Subcutaneous abdominal adipose tissue (tissue), 5 donors: ENCODE measurements around the gene LAMA5.

ENCODE experiments used
- H3K27ac ChIP-seq: one replicate; pipeline ENCODE4 v1.7.0; 2013; ENCODE audit warnings: low read depth, mild to moderate bottlenecking, inconsistent platforms, low read length, moderate library complexity
- H3K27me3 ChIP-seq, 5 donors: one replicate each; pipeline ENCODE4 v1.7.0; 2013; ENCODE audit warnings: low read length in 5 of 5, inconsistent platforms in 1 of 5; ENCODE audit not compliant: control insufficient read depth in 5 of 5, insufficient read depth in 4 of 5
- H3K36me3 ChIP-seq, 5 donors: one replicate each; pipeline ENCODE4 v1.7.0; 2013; ENCODE audit warnings: low read length in 5 of 5; ENCODE audit not compliant: control insufficient read depth in 5 of 5, insufficient read depth in 5 of 5
- H3K4me1 ChIP-seq, 5 donors: one replicate each; pipeline ENCODE4 v1.7.0; 2013; ENCODE audit warnings: low read length in 5 of 5, mild to moderate bottlenecking in 3 of 5, moderate library complexity in 1 of 5; ENCODE audit not compliant: control insufficient read depth in 5 of 5, insufficient read depth in 5 of 5
- H3K4me3 ChIP-seq, 5 donors: one replicate each; pipeline ENCODE4 v1.7.0; 2013; ENCODE audit warnings: low read length in 5 of 5, low read depth in 1 of 5
- H3K9ac ChIP-seq, 5 donors: one replicate each; pipeline ENCODE4 v1.7.0; 2013; ENCODE audit warnings: low read length in 5 of 5, mild to moderate bottlenecking in 4 of 5, moderate library complexity in 3 of 5
- H3K9me3 ChIP-seq, 5 donors: one replicate each; pipeline ENCODE4 v1.7.0; 2013; ENCODE audit warnings: low read length in 5 of 5; ENCODE audit not compliant: control insufficient read depth in 5 of 5
- donor health status: healthy.
- donor health status: healthy.
- donor health status: healthy.
- donor health status: healthy.
- donor health status: healthy.

The LAMA5 gene

DNA sequence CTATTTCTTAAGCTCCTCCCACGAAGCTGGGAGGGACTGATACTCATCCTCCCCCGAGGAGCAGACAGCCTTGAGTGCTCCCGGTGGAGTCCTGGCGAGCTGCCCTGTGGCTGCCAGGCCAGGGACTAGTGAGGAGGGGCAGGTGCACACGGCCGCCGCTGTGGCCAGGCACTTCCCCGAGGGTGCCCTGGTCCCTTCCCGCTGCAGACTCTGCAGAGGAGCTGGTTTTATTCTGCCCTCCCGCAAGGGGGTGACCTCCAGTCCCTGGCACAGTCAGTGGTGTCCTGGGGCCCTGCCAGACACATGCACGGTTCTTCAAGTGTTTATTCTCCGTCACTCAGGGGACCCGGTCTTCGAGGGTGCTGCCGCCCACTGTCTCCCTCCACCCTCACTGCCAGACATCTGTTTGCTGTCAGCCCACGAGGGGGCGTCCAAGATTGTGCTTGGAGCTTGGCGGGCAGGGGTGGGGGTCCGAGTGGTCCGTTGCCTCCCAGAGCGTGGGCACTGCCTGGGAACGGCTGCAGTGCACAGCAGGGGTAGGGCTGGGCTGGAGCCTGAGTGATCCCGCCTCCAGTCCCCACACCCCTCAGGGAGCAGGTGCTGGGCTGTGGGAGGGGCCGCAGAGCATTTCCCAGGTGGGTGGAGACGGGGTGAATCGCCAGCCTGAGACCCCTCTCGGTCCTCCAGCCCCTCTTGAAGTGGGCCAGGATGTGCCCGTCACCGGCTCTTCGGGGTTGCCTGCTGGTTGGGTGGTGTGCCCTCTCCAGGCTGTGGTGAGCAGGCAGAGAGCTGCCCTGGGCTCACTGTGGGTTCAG is 43.0 kb upstream of the LAMA5 start:
- no peaks in the 10 kb centered on the region for H3K9me3 ChIP-seq
- peaks cover 0 to 33% (median 29%) of the 10 kb centered on the region in 5 donors for H3K4me1 ChIP-seq
- peaks cover 6 to 18% (median 9%) of the 10 kb centered on the region in 5 donors for H3K27me3 ChIP-seq
- H3K36me3 ChIP-seq = no peaks in the 10 kb centered on the region
- H3K27ac ChIP-seq = no peak overlapping the region
- H3K9ac ChIP-seq = peak overlapping the region in 1 of 5 donors; percentile 10
- no peak overlapping the region for H3K4me3 ChIP-seq

DNA sequence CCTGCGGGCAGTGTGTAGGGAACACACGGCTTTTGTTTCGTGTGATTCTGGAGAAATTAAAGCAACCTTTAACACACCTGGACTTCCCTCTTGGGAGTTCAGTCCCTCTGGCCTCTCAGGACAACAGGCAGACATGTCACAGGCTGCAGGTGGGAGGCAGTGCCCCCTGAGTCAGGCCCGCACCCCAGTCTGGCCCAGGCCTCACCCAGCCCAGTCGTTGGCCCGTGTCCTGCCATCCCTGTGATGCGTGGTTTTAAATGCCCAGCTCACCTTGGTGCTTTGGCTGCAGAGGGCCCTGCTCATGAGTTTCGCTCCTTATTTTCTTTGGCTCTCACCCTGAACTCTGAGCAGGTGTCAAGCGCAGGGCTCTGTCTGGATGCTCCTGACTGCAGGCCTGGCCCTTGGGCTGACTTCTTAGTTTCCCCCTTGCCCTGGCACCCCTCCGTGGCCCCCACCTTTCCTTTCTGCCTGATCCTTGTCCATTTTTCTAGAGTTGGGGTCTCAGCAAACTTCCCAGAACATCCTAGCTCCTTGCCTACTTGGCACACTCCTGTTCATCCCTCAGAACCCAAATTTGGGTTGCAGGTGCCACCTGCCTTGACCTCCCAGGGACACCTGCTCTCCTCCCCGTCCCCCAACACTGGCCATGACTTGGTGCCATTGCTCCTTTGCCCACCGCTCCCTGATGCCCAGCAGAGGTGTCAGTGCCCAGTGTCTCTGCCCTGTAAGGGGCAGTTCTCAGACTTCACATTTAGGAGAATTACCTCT is 42.2 kb upstream of the LAMA5 start:
- H3K27me3 ChIP-seq = peaks cover 3 to 11% (median 9%) of the 10 kb centered on the region in 5 donors
- H3K9ac ChIP-seq = peak overlapping the region in 1 of 5 donors; percentile 10
- H3K9me3 ChIP-seq = no peaks in the 10 kb centered on the region
- H3K36me3 ChIP-seq = no peaks in the 10 kb centered on the region
- H3K4me3 ChIP-seq = no peak overlapping the region
- H3K27ac ChIP-seq = no peak overlapping the region
- H3K4me1 ChIP-seq = peaks cover 0 to 36% (median 29%) of the 10 kb centered on the region in 5 donors

DNA sequence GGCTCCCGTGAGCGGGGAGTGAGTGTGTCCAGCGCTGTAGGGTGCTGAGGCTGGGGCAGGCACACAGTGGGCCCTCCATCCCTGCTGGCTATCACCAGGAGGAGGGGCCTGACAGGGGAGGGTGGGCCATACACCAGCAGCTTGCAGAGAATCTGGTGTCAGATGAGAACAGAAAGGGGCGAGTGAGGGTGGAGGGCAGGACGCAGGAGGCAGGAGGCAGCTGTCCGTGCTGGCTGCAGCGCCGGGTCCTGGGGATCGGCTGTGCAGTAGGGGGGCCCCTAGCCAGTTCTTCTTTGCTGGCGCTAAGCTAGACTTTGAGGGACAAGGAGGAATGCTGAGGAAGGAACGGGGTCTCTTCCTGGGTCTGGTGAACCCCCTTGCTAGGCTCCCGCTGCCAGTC is 41.5 kb upstream of the LAMA5 start:
- H3K9ac ChIP-seq = no peak overlapping the region
- H3K9me3 ChIP-seq = no peaks in the 10 kb centered on the region
- no peak overlapping the region for H3K4me3 ChIP-seq
- peaks cover 3 to 9% (median 8%) of the 10 kb centered on the region in 5 donors for H3K27me3 ChIP-seq
- no peak overlapping the region for H3K27ac ChIP-seq
- no peaks in the 10 kb centered on the region for H3K36me3 ChIP-seq
- H3K4me1 ChIP-seq = peaks cover 0 to 36% (median 29%) of the 10 kb centered on the region in 5 donors

DNA sequence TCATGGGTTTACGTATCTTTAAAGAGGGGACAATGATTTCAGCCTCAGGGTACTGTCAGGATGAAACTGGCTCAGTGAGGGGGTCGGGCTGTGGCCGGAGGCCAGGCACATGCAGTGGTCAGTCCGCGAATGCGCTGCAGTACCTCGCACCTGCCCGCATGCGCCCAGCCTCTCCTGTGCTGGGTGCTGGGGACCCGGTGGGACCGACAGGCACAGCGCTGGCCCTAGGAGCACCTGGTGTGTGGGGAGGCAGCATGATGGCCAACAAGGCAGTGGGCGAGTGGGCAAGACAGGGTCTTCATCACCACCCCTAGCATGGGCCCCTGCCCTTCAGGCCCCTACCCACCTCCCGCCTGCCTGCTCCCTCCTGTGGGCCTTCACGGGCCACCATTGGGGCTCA is 40.9 kb upstream of the LAMA5 start:
- no peak overlapping the region for H3K27ac ChIP-seq
- no peak overlapping the region for H3K4me3 ChIP-seq
- peaks cover 0 to 36% (median 29%) of the 10 kb centered on the region in 5 donors for H3K4me1 ChIP-seq
- H3K36me3 ChIP-seq = peaks cover 0 to 2% (median 0%) of the 10 kb centered on the region in 5 donors
- peaks cover 3 to 9% (median 8%) of the 10 kb centered on the region in 5 donors for H3K27me3 ChIP-seq
- no peak overlapping the region for H3K9ac ChIP-seq
- H3K9me3 ChIP-seq = no peaks in the 10 kb centered on the region

DNA sequence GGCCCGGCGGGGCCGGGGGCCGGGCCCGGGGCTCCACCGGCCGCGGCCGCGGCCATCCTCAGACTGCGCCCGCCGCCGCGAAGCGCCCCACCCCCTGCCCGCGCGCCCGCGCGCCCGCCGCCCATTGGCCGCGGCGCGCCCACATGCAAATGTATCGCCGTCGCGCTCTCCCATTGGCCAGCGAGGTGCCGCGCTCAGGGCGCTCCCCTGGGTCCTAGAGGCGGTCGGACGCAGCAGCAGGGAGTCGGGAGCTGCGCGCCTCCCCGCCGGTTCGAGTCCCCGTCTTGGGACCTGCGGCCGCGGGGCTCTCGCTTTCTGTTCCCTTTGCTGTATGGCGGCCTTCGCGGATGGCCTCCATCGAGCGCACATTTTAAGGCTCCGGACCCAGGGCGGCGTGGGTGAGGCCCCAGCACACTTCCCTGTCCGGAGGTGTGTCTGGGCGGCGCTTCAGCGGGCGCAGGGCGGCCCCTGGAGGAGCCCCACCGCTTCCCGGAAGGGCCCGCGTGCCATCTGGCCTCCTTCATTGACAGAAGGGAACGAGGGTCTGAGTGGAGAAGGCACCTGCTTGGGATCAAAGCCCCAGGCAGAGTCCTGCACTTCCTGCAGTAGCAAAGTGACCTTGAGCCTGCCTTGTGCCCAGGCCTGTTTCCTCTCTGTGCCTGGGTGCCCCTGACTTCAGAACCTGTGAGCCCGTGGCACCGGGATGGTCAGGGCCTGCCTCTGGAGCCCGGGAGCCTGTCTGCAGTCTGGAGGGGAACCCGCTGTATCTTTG is 40.3 kb upstream of the LAMA5 start, which contains the start of gene CABLES2:
CABLES2 (minus strand) TSS at position 65 of the 772 bp plus-strand sequence; CDS start at position 56, 9 bp downstream.
- Histone ChIP-seq H3K4me3 (peak within 1 kb of the TSS; percentile 60 to 73 (median 72)), H3K9ac (peak within 1 kb of the TSS in 4 of 5 donors; percentile 79 to 95 (median 90)), H3K36me3 (peaks cover 0 to 8% (median 0%) of the 10 kb centered on the region in 5 donors), H3K9me3 (no peaks in the 10 kb centered on the region), H3K4me1 (peaks cover 0 to 36% (median 29%) of the 10 kb centered on the region in 5 donors), H3K27ac (no peak within 1 kb of the TSS), H3K27me3 (peaks cover 1 to 9% (median 6%) of the 10 kb centered on the region in 5 donors)

DNA sequence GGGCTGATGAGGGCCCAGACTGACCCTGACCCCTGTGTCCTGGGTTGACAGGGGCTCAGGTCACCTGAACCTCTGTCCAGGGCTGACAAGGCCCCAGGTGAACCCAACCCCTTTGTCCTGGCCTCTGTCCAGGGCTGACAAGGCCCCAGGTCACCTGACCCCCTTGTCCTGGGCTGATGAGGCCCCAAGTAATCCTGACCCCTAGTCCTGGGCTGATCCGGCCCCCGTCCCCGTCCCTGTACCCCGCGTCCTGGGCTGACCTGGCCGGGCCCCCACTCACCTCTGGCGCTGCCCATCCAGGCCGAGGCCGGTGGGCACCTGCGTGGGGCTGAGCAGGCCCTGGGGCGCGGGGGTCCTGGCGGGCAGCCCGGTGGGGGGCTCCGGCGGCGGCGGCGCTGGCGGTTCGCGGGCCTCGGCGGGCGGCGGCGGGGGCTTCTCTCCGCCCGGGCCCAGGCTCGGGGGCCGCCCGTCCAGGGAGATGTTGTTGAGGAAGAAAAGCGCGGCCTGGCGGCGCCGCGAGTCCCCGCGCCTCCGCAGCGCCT is 39.6 kb upstream of the LAMA5 start:
- Histone ChIP-seq H3K4me1 (peaks cover 0 to 36% (median 29%) of the 10 kb centered on the region in 5 donors), H3K27ac (no peak overlapping the region), H3K36me3 (peaks cover 0 to 8% (median 0%) of the 10 kb centered on the region in 5 donors), H3K4me3 (peak overlapping the region; percentile 60 to 73 (median 72)), H3K27me3 (peaks cover 0 to 9% (median 6%) of the 10 kb centered on the region in 5 donors), H3K9me3 (no peaks in the 10 kb centered on the region), H3K9ac (peak overlapping the region in 4 of 5 donors; percentile 79 to 95 (median 90))

DNA sequence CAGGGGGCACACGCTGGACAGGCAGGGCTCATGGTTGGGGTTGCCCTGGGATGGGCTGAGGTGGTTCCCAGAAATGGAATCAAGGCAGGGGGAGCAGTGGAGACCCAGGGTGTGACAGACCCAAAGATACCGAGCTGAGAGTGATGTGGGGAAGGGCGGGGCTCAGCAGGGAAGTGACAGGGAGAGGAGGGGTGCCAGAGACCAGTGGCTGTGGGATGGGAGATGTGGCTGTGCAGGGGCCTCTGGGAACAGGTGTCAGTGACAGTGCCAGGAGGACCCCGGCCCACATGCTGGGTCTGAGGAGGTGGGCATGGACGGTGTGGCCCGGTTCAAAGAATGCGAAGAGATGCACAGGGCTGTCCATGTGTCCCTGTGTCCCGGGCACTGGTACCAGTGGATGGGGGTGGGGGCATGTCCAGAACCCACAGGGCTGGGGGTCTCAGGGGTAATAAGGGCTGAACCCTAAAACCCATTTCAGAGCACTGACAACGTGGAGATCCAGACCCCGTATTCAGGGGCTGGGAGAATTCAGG is 38.9 kb upstream of the LAMA5 start:
- Histone ChIP-seq H3K4me3 (peak overlapping the region; percentile 60 to 73 (median 72)), H3K27ac (no peak overlapping the region), H3K27me3 (peaks cover 0 to 9% (median 6%) of the 10 kb centered on the region in 5 donors), H3K4me1 (peaks cover 0 to 36% (median 29%) of the 10 kb centered on the region in 5 donors), H3K9me3 (no peaks in the 10 kb centered on the region), H3K36me3 (peaks cover 0 to 8% (median 0%) of the 10 kb centered on the region in 5 donors), H3K9ac (peak overlapping the region in 4 of 5 donors; percentile 79 to 95 (median 90))

DNA sequence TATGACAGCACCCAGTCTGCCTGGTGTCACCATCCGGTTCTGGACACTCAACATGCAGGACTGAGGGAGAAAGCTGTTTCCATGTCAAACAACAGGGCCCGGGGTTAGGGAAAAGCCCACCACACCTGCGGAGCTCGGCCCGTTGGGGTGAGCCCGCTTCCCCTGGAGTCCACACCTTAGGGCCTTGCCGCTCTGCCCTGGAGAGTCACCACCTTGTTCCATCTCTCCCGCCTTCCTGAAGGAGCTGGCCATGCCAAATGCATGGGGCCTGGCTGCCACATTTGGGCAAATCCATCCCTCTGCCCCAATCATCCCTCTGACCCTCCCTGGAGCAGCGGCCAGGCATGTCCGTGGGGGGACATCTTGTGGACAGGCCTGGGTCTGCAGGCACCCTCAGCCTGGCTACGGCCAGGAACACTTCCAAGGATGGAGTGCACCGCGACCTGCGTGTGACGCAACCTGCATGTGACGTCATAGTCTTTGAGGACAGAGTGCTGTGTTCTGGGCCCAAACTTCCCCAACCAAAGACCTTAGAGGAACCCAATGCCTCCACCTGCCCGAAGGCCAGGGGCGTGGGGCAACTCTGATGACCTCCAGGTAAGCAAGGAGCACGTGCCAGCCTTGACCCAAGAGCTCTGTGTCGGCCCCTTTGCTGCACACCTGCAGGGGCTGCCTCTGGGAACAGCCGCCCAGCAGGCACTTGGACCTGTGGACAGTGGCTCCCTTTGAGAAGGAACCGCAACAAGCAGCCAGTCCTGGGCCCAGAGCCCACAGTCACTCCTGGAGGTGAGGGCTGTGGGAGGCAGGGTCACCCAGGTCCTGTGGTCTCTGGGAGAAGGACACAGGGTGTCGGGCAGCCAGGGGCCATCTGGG is 38.2 kb upstream of the LAMA5 start:
- peaks cover 0 to 36% (median 29%) of the 10 kb centered on the region in 5 donors for H3K4me1 ChIP-seq
- H3K9me3 ChIP-seq = no peaks in the 10 kb centered on the region
- peak overlapping the region in 2 of 5 donors; percentile 35 to 95 for H3K9ac ChIP-seq
- H3K4me3 ChIP-seq = peak overlapping the region in 2 of 5 donors; percentile 72 to 73
- H3K27ac ChIP-seq = no peak overlapping the region
- H3K36me3 ChIP-seq = peaks cover 0 to 8% (median 0%) of the 10 kb centered on the region in 5 donors
- peaks cover 0 to 9% (median 6%) of the 10 kb centered on the region in 5 donors for H3K27me3 ChIP-seq
